T-cell (primary cell): Measurements from ENCODE around the gene ROBO1. TPM values are rescaled to one million over a fixed set of nuclear protein-coding genes. Genes with fewer than 3 reads are reported as not detected.

Experiments used
- ATAC-seq, 4 experiments: fragments of 200-7000 bp in 3 of 4; fragments of 150-1000 bp in 1 of 4; cut with Tn5 transposase; replicated peaks in 1 of 4; 1 replicate in 3 of 4; 2 replicates in 1 of 4; pipeline ENCODE4 v1.10.0; 2021; ENCODE audit warnings: moderate library complexity in 3 of 4, mild to moderate bottlenecking in 2 of 4, moderate number of reproducible peaks in 1 of 4
- CTCF ChIA-PET, 2 donors: fragments of 300-600 bp; sonication (Branson Sonifier 250); formaldehyde crosslinking; loops; one replicate each; lab custom pipeline; 2022; ENCODE audit warnings: antibody characterized with exemption in 2 of 2; lab: Charles Lee
- POLR2A ChIA-PET, 2 donors: fragments of 300-600 bp; sonication (Branson Sonifier 250); formaldehyde crosslinking; loops; one replicate each; lab custom pipeline; 2022; ENCODE audit warnings: antibody characterized with exemption in 2 of 2; lab: Charles Lee
- DNase-seq, 35 experiments: peaks; one replicate each; pipeline versions ENCODE4 v3.0.0 to v3.0.0-alpha.2; 2013 to 2023
- H3K27ac ChIP-seq: one replicate; pipeline ENCODE4 v1.5.1; 2013; ENCODE audit warnings: low read length
- H3K27me3 ChIP-seq, 2 experiments: replicated peaks in 1 of 2; 1 replicate in 1 of 2; 2 replicates in 1 of 2; pipeline versions ENCODE4 v1.6.1 to v1.7.0; 2013; ENCODE audit warnings: low read length in 1 of 2, mixed read lengths in 1 of 2; ENCODE audit not compliant: control insufficient read depth in 2 of 2, insufficient read depth in 2 of 2; ENCODE audit errors: extremely low read depth in 1 of 2
- H3K36me3 ChIP-seq, 2 donors: 1 replicate in 1 of 2; 2 replicates in 1 of 2; pipeline versions ENCODE4 v1.6.1 to v1.7.0; 2013; ENCODE audit warnings: low read length in 1 of 2; ENCODE audit not compliant: control insufficient read depth in 2 of 2, insufficient read depth in 1 of 2; ENCODE audit errors: extremely low read depth in 1 of 2
- H3K4me1 ChIP-seq, 2 experiments: 1 replicate in 1 of 2; 2 replicates in 1 of 2; pipeline versions ENCODE4 v1.6.1 to v1.7.0; 2013; ENCODE audit warnings: low read length in 2 of 2, mixed read lengths in 1 of 2; ENCODE audit not compliant: insufficient read depth in 2 of 2, control insufficient read depth in 1 of 2; ENCODE audit errors: extremely low read depth in 1 of 2
- H3K4me3 ChIP-seq, 2 donors: 1 replicate in 1 of 2; 2 replicates in 1 of 2; pipeline versions ENCODE4 v1.5.1 to v1.7.0; 2013; ENCODE audit warnings: mild to moderate bottlenecking in 2 of 2, low read length in 1 of 2, moderate library complexity in 1 of 2; ENCODE audit not compliant: control insufficient read depth in 1 of 2; ENCODE audit errors: extremely low read depth in 1 of 2
- H3K9me3 ChIP-seq: 2 replicates; pipeline ENCODE4 v1.7.0; 2013
- H3K27ac Mint-ChIP-seq, 2 donors: one replicate each; pipeline ENCODE4 v1.8.0; 2020 to 2021; ENCODE audit warnings: mild to moderate bottlenecking in 2 of 2, mixed read lengths in 2 of 2
- H3K27me3 Mint-ChIP-seq, 2 donors: one replicate each; pipeline ENCODE4 v1.8.0; 2021 to 2022; ENCODE audit warnings: mixed read lengths in 2 of 2
- H3K36me3 Mint-ChIP-seq: one replicate; pipeline ENCODE4 v1.8.0; 2021; ENCODE audit warnings: mixed read lengths
- H3K4me1 Mint-ChIP-seq, 3 donors: one replicate each; pipeline ENCODE4 v1.8.0; 2020 to 2022; ENCODE audit warnings: mixed read lengths in 3 of 3, mild to moderate bottlenecking in 1 of 3
- H3K4me3 Mint-ChIP-seq, 3 donors: one replicate each; pipeline ENCODE4 v1.8.0; 2020 to 2022; ENCODE audit warnings: mild to moderate bottlenecking in 3 of 3, mixed read lengths in 3 of 3, moderate library complexity in 3 of 3
- H3K9me3 Mint-ChIP-seq, 3 donors: one replicate each; pipeline ENCODE4 v1.8.0; 2020 to 2022; ENCODE audit warnings: mixed read lengths in 3 of 3
- WGBS: methylation state at CpG from one replicate; pipeline ENCODE4 v1.1.5; 2013; ENCODE audit warnings: missing lambda C conversion rate; ENCODE audit not compliant: insufficient coverage; 5-methylcytosine and 5-hydroxymethylcytosine counted together
- total RNA-seq, 35 experiments: library from RNA in 6 of 35; stranded (reverse) in 6 of 35; fragments of 120-200 nt in 1 of 35; gene quantifications; one replicate each; pipeline versions ENCODE4 v1.2.1 to v1.2.4 and lab custom pipeline; 2013 to 2026

Gene ROBO1
- total RNA-seq, 5 donors from 2014 or later (not counting 1 experiment from before 2014, with no cell fraction given): 0.20 to 2.4 (median 1.7) TPM

GRCh38 chr3:79139395-79140068 lies 628.3 kb downstream of the ROBO1 start:
- Mint-ChIP-seq H3K4me1 (no peaks in the 10 kb centered on the region), H3K4me3 (no peak overlapping the region), H3K9me3 (peaks cover 4 to 20% (median 11%) of the 10 kb centered on the region in 3 donors), H3K27ac (no peak overlapping the region), H3K27me3 (no peaks in the 10 kb centered on the region), H3K36me3 (no peaks in the 10 kb centered on the region)
- no peak overlapping the region for H3K4me3 ChIP-seq
- no peak for DNase-seq
- no peaks in the 10 kb centered on the region for H3K27me3 ChIP-seq
- no peak for ATAC-seq
- no peaks in the 10 kb centered on the region for H3K36me3 ChIP-seq
- ChIA-PET CTCF (no interaction called here), POLR2A (no interaction called here)
- WGBS: no CpG with 5 or more reads among the region's 7 CpGs
- no peak overlapping the region for H3K27ac ChIP-seq
- H3K4me1 ChIP-seq: no peaks in the 10 kb centered on the region
- no peaks in the 10 kb centered on the region for H3K9me3 ChIP-seq

DNA sequence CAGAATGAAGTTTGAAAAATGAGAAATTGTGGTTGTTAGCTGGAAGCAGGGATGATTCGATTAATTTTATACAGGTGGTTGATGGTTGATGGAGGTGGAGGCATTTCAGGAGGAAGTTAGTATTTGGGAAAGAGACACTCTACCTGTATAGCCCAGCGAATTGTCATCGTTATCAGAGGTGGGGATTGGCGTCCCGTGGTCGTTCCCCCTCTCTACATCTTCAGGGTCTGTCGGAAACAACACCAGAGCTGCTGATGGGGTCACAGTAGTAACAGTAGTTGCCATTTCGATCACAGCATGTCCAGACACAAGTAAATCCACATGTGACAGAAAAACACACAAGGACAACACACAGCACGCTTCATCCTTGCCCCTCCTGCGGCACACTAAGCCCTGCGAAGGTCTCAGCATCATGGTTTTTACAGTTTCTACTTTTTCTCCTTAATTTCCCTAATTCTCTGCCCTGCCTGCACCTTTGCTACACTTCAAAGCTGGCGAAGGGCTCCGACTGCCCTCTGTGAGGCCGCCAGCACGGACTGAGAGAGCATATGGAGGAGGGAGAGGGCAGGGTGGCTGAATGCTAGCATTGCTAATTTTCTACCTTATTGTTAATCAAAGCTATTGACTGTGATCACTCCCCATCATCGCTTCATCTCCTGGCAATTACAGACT lies 642.3 kb downstream of the ROBO1 start:
- CTCF ChIA-PET: no interaction called here

DNA sequence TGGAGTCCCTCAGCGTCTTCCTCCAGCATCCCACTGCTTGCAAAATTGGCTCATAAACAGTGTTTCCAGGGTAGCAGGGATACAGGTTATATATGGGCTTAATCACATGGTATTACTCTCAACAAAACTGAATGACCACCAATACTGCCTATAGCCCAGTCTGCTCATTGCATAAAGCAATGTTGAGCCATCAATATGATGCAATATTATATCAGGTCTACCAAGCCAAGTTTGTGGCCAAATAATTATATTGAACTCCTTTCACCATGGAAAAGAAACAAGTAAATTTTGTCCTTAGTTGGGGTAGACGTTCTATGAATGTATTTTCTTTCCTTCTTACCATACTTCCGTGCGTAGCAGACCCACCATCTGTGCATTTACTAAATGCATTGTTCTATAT lies 652.3 kb downstream of the ROBO1 start:
- H3K4me1 Mint-ChIP-seq: no peaks in the 10 kb centered on the region
- ChIA-PET POLR2A (no interaction called here), CTCF (no interaction called here)
- no peaks in the 10 kb centered on the region for H3K27me3 Mint-ChIP-seq
- no peak for ATAC-seq
- no CpG with 5 or more reads among the region's 4 CpGs for WGBS
- Histone ChIP-seq H3K9me3 (no peaks in the 10 kb centered on the region), H3K4me3 (no peak overlapping the region), H3K4me1 (no peaks in the 10 kb centered on the region), H3K27ac (no peak overlapping the region), H3K36me3 (no peaks in the 10 kb centered on the region), H3K27me3 (no peaks in the 10 kb centered on the region)
- no peak overlapping the region for H3K27ac Mint-ChIP-seq
- no peak for DNase-seq
- H3K36me3 Mint-ChIP-seq: no peaks in the 10 kb centered on the region
- H3K4me3 Mint-ChIP-seq: no peak overlapping the region
- H3K9me3 Mint-ChIP-seq: peaks cover 7 to 16% (median 8%) of the 10 kb centered on the region in 3 donors

More for the DNA sequence above, 642.3 kb downstream of the ROBO1 start:
- no peaks in the 10 kb centered on the region for H3K36me3 Mint-ChIP-seq
- H3K27ac Mint-ChIP-seq: no peak overlapping the region
- Histone ChIP-seq H3K36me3 (no peaks in the 10 kb centered on the region), H3K9me3 (no peaks in the 10 kb centered on the region), H3K4me1 (no peaks in the 10 kb centered on the region), H3K27me3 (no peaks in the 10 kb centered on the region), H3K27ac (no peak overlapping the region), H3K4me3 (no peak overlapping the region)
- H3K27me3 Mint-ChIP-seq: no peaks in the 10 kb centered on the region
- ATAC-seq: no peak
- no peaks in the 10 kb centered on the region for H3K4me1 Mint-ChIP-seq
- WGBS: 53% methylated on average over 5 of the region's 16 CpGs
- H3K9me3 Mint-ChIP-seq: peaks cover 3 to 12% (median 7%) of the 10 kb centered on the region in 3 donors
- no peak overlapping the region for H3K4me3 Mint-ChIP-seq
- POLR2A ChIA-PET: interaction anchor here in 1 of 2 donors (0.6 kb wide), 1 partner anchor 556 kb away, joined by 3 read pairs; no protein-coding TSS in a partner anchor
- DNase-seq: no peak

DNA sequence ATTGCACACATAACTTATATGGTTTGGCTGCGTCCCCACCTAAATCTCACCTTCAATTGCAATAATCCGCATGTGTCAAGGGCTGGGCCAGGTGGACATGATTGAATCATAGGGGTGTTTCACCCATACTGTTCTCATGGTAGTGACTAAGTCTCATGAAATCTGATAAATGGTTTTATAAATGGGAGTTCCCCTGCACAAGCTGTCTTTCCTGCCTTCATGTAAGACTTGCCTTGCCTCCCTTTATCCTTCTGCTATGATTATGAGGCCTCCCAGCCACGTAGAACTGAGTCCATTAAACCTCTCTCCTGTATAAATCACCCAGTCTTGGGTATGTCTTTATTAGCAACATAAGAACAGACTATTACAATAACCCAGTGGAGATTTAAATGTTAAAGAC lies 653.9 kb downstream of the ROBO1 start:
- DNase-seq (no peak), ATAC-seq (no peak)
- Histone ChIP-seq H3K9me3 (no peaks in the 10 kb centered on the region), H3K4me3 (no peak overlapping the region), H3K27ac (no peak overlapping the region), H3K4me1 (no peaks in the 10 kb centered on the region), H3K36me3 (no peaks in the 10 kb centered on the region), H3K27me3 (no peaks in the 10 kb centered on the region)
- whole genome bisulfite sequencing: no CpG with 5 or more reads among the region's 3 CpGs
- ChIA-PET CTCF (no interaction called here), POLR2A (no interaction called here)
- Mint-ChIP-seq H3K9me3 (peaks cover 5 to 14% (median 7%) of the 10 kb centered on the region in 3 donors), H3K4me1 (no peaks in the 10 kb centered on the region), H3K36me3 (no peaks in the 10 kb centered on the region), H3K27ac (no peak overlapping the region), H3K27me3 (no peaks in the 10 kb centered on the region), H3K4me3 (no peak overlapping the region)

DNA sequence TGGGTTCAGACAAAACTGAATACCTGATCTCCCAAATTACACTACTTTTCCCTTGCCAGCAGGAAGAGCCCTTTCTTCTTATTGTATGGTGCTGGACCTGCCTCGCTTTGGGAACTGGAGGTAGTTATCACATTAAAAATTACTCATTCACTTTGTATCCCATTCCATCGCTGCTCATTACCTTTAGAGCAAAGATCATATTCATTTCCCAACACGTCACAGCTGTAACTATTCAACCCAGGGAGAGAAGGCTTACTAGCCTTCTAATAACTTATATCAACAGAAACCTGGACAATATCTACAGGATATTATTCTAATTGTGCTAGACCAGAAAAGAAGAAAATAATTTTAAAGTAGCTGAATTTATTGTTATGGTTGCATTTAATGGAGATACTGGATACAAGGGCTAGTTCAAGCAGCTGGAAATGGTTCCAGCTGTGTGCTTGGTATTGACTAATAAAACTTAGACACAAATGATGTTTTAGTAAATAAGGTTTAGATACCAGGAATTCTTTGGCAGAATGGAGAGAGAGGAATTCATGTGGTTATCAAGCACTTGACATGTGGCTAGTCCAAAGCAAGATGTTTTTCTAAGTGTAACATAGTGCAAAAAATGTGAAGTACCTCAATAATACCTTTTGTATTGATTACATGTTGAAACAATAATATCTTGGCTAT lies 656.3 kb downstream of the ROBO1 start:
- Histone ChIP-seq H3K36me3 (no peaks in the 10 kb centered on the region), H3K9me3 (no peaks in the 10 kb centered on the region), H3K27me3 (no peaks in the 10 kb centered on the region), H3K4me1 (no peaks in the 10 kb centered on the region), H3K4me3 (no peak overlapping the region), H3K27ac (no peak overlapping the region)
- no peaks in the 10 kb centered on the region for H3K36me3 Mint-ChIP-seq
- H3K4me3 Mint-ChIP-seq: no peak overlapping the region
- H3K4me1 Mint-ChIP-seq: no peaks in the 10 kb centered on the region
- POLR2A ChIA-PET: no interaction called here
- no peak overlapping the region for H3K27ac Mint-ChIP-seq
- peaks cover 7 to 12% (median 9%) of the 10 kb centered on the region in 3 donors for H3K9me3 Mint-ChIP-seq
- CTCF ChIA-PET: no interaction called here
- no CpG with 5 or more reads among the region's 3 CpGs for WGBS
- DNase-seq (no peak), ATAC-seq (no peak)
- H3K27me3 Mint-ChIP-seq: no peaks in the 10 kb centered on the region

DNA sequence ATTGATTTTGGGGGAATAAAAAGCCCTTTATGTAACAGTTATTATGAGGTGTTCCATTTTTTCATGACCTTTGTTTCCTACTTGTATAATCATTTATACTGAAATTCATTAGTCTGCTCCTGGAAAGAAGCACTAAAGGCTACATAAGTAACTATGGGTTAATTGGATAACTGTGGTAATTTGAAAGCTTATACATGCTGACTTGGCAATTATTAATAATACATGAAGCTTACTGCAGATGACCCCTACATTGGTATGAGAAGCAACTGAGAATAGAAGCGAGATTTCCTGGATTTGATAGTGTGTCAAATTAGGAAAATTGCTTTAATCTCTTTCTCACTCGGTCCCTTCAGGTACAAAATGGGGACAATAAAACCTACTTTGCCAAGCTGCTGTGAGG lies 658.0 kb downstream of the ROBO1 start:
- POLR2A ChIA-PET: no interaction called here
- no peak for DNase-seq
- CTCF ChIA-PET: no interaction called here
- H3K9me3 ChIP-seq: no peaks in the 10 kb centered on the region
- no peaks in the 10 kb centered on the region for H3K4me1 Mint-ChIP-seq
- peaks cover 9 to 13% (median 12%) of the 10 kb centered on the region in 3 donors for H3K9me3 Mint-ChIP-seq
- H3K27ac ChIP-seq: no peak overlapping the region
- ATAC-seq: no peak
- no CpG with 5 or more reads among the region's 2 CpGs for WGBS
- no peak overlapping the region for H3K4me3 ChIP-seq
- no peak overlapping the region for H3K27ac Mint-ChIP-seq
- H3K27me3 Mint-ChIP-seq: no peaks in the 10 kb centered on the region
- H3K27me3 ChIP-seq: no peaks in the 10 kb centered on the region
- no peaks in the 10 kb centered on the region for H3K36me3 Mint-ChIP-seq
- H3K4me3 Mint-ChIP-seq: no peak overlapping the region
- no peaks in the 10 kb centered on the region for H3K4me1 ChIP-seq
- no peaks in the 10 kb centered on the region for H3K36me3 ChIP-seq
